ENCODE data around the gene UFSP1. TPM values are rescaled to one million over a fixed set of nuclear protein-coding genes. Genes with fewer than 3 reads are reported as not detected.

UFSP1 gene
- total RNA-seq, 4 donors from 2014 or later = 4.7 to 8.0 (median 7.3) TPM

- DNase-seq (ENCODE audit: low spot score) (peak; percentile 60), ATAC-seq (ENCODE audit: low FRiP score) (no peak)
- no peak for TF ChIP-seq CTCF (IDR thresholded peaks at IDR 0.05)
Measured at GRCh38 chr7:100894860-100895700, 5.6 kb upstream of the UFSP1 start.

DNA sequence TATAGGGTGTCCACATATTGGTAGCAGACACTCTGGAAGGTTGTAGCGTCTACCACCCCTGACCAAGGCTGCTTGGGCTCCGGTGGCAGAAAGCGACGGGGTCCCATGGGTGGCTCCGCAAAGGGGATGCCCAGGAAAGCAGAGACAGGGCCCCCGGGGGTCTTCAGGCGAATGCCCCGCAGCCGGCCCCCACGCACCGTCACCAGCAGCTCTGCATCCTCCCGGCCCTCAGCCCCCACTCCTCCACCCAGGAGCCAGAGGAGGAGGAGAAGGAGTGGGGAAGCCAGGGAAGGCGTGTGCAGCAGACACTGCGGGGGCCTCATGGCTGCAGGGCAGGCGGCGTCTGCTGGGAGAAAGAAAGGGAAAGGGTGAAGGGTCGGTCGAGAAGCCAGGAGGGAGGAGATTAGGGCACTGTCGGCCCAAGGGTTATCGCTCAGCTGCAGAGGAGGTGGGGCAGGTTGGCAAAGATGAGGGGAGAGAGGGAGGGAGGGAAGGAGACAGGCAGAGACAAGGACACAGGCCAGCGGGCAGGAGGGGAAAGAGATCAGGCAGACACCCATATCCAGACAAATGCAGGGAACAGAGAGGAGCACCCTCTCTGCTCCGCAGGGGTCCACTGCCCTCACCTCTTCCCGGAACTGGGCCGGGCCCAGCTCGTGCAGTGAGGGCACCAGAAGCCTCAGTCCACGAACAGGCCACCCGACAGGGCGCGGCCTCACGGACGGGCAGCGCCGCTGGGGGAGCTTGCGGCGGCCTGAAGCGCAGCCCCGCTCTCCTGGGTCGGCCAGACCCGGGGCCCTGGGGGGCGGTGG is 4.6 kb upstream of the UFSP1 start:
- no peak for TF ChIP-seq CTCF (IDR thresholded peaks at IDR 0.05)
- DNase-seq (ENCODE audit: low spot score) (no peak), ATAC-seq (ENCODE audit: low FRiP score) (no peak)

DNA sequence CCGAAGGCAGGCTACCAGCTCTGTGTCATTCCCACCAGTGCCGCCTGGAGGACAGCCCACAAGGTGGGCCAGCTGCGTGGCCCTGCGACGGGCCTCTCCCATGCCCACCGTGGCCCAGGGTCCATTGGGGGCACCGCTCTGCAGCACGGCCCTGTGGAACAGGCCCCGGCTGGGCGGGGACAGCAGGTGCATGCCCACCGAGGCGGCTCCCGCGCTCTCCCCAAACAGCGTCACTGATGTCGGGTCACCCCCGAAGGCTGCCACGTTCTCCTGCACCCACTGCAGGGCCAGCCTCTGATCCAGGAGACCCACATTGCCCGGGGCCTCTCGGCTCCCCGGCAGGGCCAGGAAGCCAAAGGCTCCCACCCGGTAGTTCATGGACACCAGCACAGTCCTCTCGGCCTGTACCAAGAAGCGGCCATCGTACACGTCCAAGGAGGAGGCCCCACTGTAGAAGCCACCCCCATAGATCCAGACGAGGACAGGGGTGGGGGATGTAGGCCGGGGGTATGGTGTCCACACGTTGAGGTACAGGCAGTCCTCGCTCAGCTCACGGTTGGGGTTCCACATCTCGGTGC is 3.9 kb upstream of the UFSP1 start:
- no peak for TF ChIP-seq CTCF (IDR thresholded peaks at IDR 0.05)
- ATAC-seq (ENCODE audit: low FRiP score) (no peak), DNase-seq (ENCODE audit: low spot score) (no peak)

DNA sequence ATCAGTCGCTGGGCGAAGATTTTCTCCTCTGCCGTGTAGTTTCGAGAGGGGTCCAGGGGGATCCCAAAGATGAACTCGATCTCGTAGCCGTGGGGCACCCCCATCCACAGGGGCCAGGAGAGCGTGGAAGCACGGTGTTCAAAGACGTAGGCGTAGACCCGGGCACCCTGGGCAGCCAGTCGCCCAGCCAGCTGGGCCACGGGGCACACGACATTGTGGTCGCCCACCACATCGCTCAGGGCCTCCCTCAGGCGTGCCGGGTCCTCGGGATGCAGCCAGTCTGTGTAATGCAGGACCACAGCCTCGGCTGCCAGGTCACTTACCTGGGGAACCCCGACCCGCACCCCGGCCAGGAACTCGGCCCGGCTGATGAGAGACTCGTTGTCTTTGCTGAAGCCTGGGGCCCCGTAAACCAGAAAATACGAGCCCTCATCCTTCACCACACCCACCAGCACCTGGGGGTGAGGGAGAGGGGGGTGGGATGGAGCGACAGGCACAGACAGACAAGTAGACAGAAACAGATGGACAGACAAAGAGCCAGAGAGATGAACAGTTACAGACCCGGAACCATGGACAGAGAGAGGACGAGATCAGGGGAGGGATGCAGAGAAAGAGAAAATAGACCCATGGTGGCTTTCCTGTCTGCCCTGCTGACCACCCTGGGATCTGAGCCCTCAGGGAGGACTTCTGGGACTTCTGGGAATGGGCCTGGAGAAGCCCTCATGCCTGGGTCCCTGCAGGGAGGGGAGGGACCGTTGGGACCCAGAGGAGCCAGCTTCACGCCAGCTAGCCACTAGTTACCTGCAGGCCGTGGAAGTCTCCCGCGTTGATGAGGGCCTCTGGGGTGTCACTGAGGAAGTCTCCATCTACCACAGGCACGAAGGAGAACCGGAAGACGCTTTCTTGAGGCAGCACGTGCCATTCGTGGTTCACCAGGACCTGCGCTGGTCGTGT is 3.1 kb upstream of the UFSP1 start:
- no peak for TF ChIP-seq CTCF (IDR thresholded peaks at IDR 0.05)
- ATAC-seq (ENCODE audit: low FRiP score) (no peak), DNase-seq (ENCODE audit: low spot score) (no peak)

GRCh38 chr7:100891568-100892247 is 2.2 kb upstream of the UFSP1 start:
- no peak for ATAC-seq (ENCODE audit: low FRiP score)
- no peak for DNase-seq (ENCODE audit: low spot score)
- TF ChIP-seq CTCF (IDR thresholded peaks at IDR 0.05) = no peak

Measured in omental fat pad (tissue), 4 donors.